Stimulated activated CD8-positive, alpha-beta memory T cell treated with anti-CD3 and anti-CD28 coated beads, Interleukin-7, amount 100 ng/mL, for 1 hour (primary cell): ENCODE measurements around the gene CUZD1.
"Not testable (repeated sequence)": the region's sequence is repeated elsewhere in the genome, so short reads cannot be mapped to it uniquely, and the experiment has no call there.

Source experiments
- DNase-seq, 2 donors: peaks; one replicate each; pipeline ENCODE4 v3.0.0-alpha.2; 2020; ENCODE audit warnings: low read depth in 2 of 2

CUZD1 gene

GRCh38 chr10:122845783-122846332 lies at the start of gene CUZD1:
Gene CUZD1, minus strand, starts transcription at chr10:122845857. Its CDS starts 14 bp downstream, at chr10:122845843.
- DNase-seq, result no peak

GRCh38 chr10:122894261-122894944 lies 48.7 kb upstream of the CUZD1 start:
- DNase-seq, result no peak

GRCh38 chr10:122884166-122884565 lies 38.5 kb upstream of the CUZD1 start:
- no peak for DNase-seq

- no peak for DNase-seq
Observed at GRCh38 chr10:122882766-122883165, 37.1 kb upstream of the CUZD1 start.

- DNase-seq, result peak; percentile 80 to 90
Observed at GRCh38 chr10:122879339-122880273, 33.9 kb upstream of the CUZD1 start, which contains the start of gene FAM24B. Gene FAM24B, minus strand, starts transcription at chr10:122879581. Its CDS starts 29,066 bp downstream, at chr10:122850515.

- DNase-seq, result no peak
Observed at GRCh38 chr10:122878799-122879338, 33.2 kb upstream of the CUZD1 start.

GRCh38 chr10:122877264-122877663 lies 31.6 kb upstream of the CUZD1 start:
- no peak for DNase-seq

- no peak for DNase-seq
Observed at GRCh38 chr10:122876467-122876855, 30.8 kb upstream of the CUZD1 start.

- no peak for DNase-seq
Observed at GRCh38 chr10:122875843-122876466, 30.3 kb upstream of the CUZD1 start.

GRCh38 chr10:122871947-122872346 lies 26.3 kb upstream of the CUZD1 start:
- DNase-seq, result not testable (repeated sequence)

GRCh38 chr10:122868768-122869167 lies 23.1 kb upstream of the CUZD1 start:
- DNase-seq, result not testable (repeated sequence)

GRCh38 chr10:122866757-122867482 lies 21.3 kb upstream of the CUZD1 start:
- not testable (repeated sequence) for DNase-seq

- no peak for DNase-seq
Observed at GRCh38 chr10:122864901-122865300, 19.2 kb upstream of the CUZD1 start.

- no peak for DNase-seq
Observed at GRCh38 chr10:122864194-122864592, 18.5 kb upstream of the CUZD1 start.

- DNase-seq, result no peak
Observed at GRCh38 chr10:122863216-122864193, 17.8 kb upstream of the CUZD1 start.

- DNase-seq, result no peak
Observed at GRCh38 chr10:122861711-122862161, 16.1 kb upstream of the CUZD1 start.

- DNase-seq, result no peak
Observed at GRCh38 chr10:122859527-122859926, 13.9 kb upstream of the CUZD1 start.

GRCh38 chr10:122858042-122858441 lies 12.4 kb upstream of the CUZD1 start:
- not testable (repeated sequence) for DNase-seq

GRCh38 chr10:122856902-122857301 lies 11.2 kb upstream of the CUZD1 start:
- no peak for DNase-seq

GRCh38 chr10:122855745-122856144 lies 10.1 kb upstream of the CUZD1 start:
- no peak for DNase-seq
